GM12892 (cell line): ENCODE results near the gene CCDC152.

Source experiments
- POLR2A ChIP-seq: IDR thresholded peaks from 2 replicates; pipeline ENCODE4 v1.6.1; 2011; ENCODE audit warnings: low read depth, low read length, control low read depth
- POLR2AphosphoS5 ChIP-seq: IDR thresholded peaks from 2 replicates; pipeline ENCODE4 v1.6.1; 2011; ENCODE audit warnings: low read depth, low read length, control low read depth

GRCh38 chr5:42804717-42805339 is 48.2 kb downstream of the CCDC152 start:
- no peak for TF ChIP-seq POLR2AphosphoS5
- no peak for TF ChIP-seq POLR2A
